GM12878 (cell line): Measurements from ENCODE around the gene SLC18A3. TPM values are rescaled to one million over a fixed set of nuclear protein-coding genes. Genes with fewer than 3 reads are reported as not detected.

Experiments used
- ATAC-seq: fragments of 200-7000 bp; cut with Tn5 transposase; 3 replicates; pipeline ENCODE4 v1.9.1; 2020; ENCODE audit warnings: mild to moderate bottlenecking, moderate library complexity
- BruUV-seq: library from RNA; stranded (reverse); fragments of 400-500 nt; replicated peaks from 2 replicates; lab custom pipeline; 2021; lab: Mats Ljungman, UMichigan
- CTCF ChIA-PET: fragments of 300-600 bp; sonication (Branson Sonifier 250); formaldehyde crosslinking; extraction: SDS; loops from one replicate; lab custom pipeline; 2021; ENCODE audit warnings: inconsistent platforms; lab: Yijun Ruan, JAX
- POLR2A ChIA-PET: fragments of 350-600 bp; formaldehyde crosslinking; extraction: SDS; loops from one replicate; lab custom pipeline; 2021; ENCODE audit warnings: inconsistent platforms; lab: Charles Lee
- RAD21 ChIA-PET: fragments of 300-600 bp; sonication (Branson Sonifier 250); formaldehyde crosslinking; loops from one replicate; lab custom pipeline; 2023; ENCODE audit warnings: antibody characterized with exemption; ENCODE audit not compliant: unreplicated experiment; lab: Charles Lee
- SMC1A ChIA-PET: fragments of 300-600 bp; sonication (Branson Sonifier 250); formaldehyde crosslinking; loops from one replicate; lab custom pipeline; 2023; ENCODE audit not compliant: unreplicated experiment, uncharacterized antibody; lab: Charles Lee
- DNase-seq: peaks from one replicate; pipeline ENCODE4 v3.0.0-alpha.2; 2011; ENCODE audit warnings: low read depth, low spot score
- FAIRE-seq: peaks from 3 replicates; lab custom pipeline; 2011; peaks lifted over from hg19 to GRCh38; lab: Jason Lieb, UNC
- H2AFZ ChIP-seq: 2 replicates; pipeline ENCODE4 v1.6.0; 2011; ENCODE audit warnings: low read depth, low read length, control low read depth; ENCODE audit not compliant: control insufficient read depth
- H3K27ac ChIP-seq: 2 replicates; pipeline ENCODE4 v1.5.1; 2011; ENCODE audit warnings: control low read depth; ENCODE audit not compliant: control insufficient read depth, insufficient read depth
- H3K27me3 ChIP-seq, 2 experiments: replicated peaks in 1 of 2; 2 replicates each; pipeline versions ENCODE4 v1.6.0 to v1.6.1; 2011; ENCODE audit warnings: low read length in 1 of 2; ENCODE audit not compliant: control insufficient read depth in 2 of 2, insufficient read depth in 2 of 2
- H3K36me3 ChIP-seq, 2 experiments: 2 replicates each; pipeline ENCODE4 v1.5.1; 2011; ENCODE audit warnings: low read length in 1 of 2; ENCODE audit not compliant: control insufficient read depth in 2 of 2, insufficient read depth in 2 of 2
- H3K4me1 ChIP-seq: 2 replicates; pipeline ENCODE4 v1.6.1; 2011; ENCODE audit warnings: mild to moderate bottlenecking, low read length, moderate library complexity, mixed read lengths; ENCODE audit not compliant: control insufficient read depth, insufficient read depth
- H3K4me2 ChIP-seq: 2 replicates; pipeline ENCODE4 v1.6.0; 2011; ENCODE audit warnings: control low read depth; ENCODE audit not compliant: control insufficient read depth, insufficient read depth
- H3K4me3 ChIP-seq: fragments of 200-600 bp; sonication (generic); 2 replicates; pipeline ENCODE4 v1.5.1; 2016
- H3K79me2 ChIP-seq: 2 replicates; pipeline ENCODE4 v1.6.0; 2011; ENCODE audit warnings: low read length; ENCODE audit not compliant: control insufficient read depth, insufficient read depth
- H3K9ac ChIP-seq: 2 replicates; pipeline ENCODE4 v1.8.0; 2011; ENCODE audit warnings: low read length, control low read depth, mixed read lengths; ENCODE audit not compliant: control insufficient read depth, insufficient read depth
- H3K9me3 ChIP-seq: replicated peaks from 3 replicates; pipeline ENCODE4 v1.5.1; 2011; ENCODE audit warnings: mild to moderate bottlenecking, low read length; ENCODE audit not compliant: control insufficient read depth, insufficient read depth
- H4K20me1 ChIP-seq: 2 replicates; pipeline ENCODE4 v1.6.0; 2011; ENCODE audit not compliant: control insufficient read depth, insufficient read depth
- DPF2 ChIP-seq: fragments of 450-650 bp; IDR thresholded peaks from 2 replicates; pipeline ENCODE4 v1.6.1; 2017; ENCODE audit warnings: mild to moderate bottlenecking
- HCFC1 ChIP-seq: fragments of 150-350 bp; IDR thresholded peaks from 2 replicates; pipeline ENCODE4 v1.6.1; 2014; ENCODE audit warnings: low read length
- HSF1 ChIP-seq: fragments of 150-350 bp; IDR thresholded peaks from 2 replicates; pipeline ENCODE4 v1.6.1; 2014; ENCODE audit warnings: mild to moderate bottlenecking, low read depth, low read length
- IKZF1 ChIP-seq: fragments of 450-650 bp; conservative IDR thresholded peaks from 2 replicates; pipeline ENCODE4 v1.6.1; 2017; ENCODE audit warnings: antibody characterized with exemption, mild to moderate bottlenecking
- IRF3 ChIP-seq: fragments of 450-650 bp; IDR thresholded peaks from 2 replicates; pipeline ENCODE4 v1.6.1; 2014; ENCODE audit warnings: mild to moderate bottlenecking
- MYC ChIP-seq: IDR thresholded peaks from 2 replicates; pipeline ENCODE4 v1.6.1; 2011; ENCODE audit warnings: mild to moderate bottlenecking, low read length, moderate library complexity, inconsistent platforms; ENCODE audit not compliant: insufficient read depth, insufficient replicate concordance, insufficient read length, severe bottlenecking
- POU2F2 ChIP-seq: IDR thresholded peaks from 3 replicates; pipeline ENCODE4 v1.6.1; 2011; ENCODE audit warnings: low read depth, mild to moderate bottlenecking, low read length, borderline replicate concordance
- SIN3A ChIP-seq: IDR thresholded peaks from 2 replicates; pipeline ENCODE4 v1.6.1; 2012; ENCODE audit warnings: low read depth, low read length, improper control_type of control experiment
- SKIL ChIP-seq: fragments of 450-650 bp; IDR thresholded peaks from 2 replicates; pipeline ENCODE4 v1.6.1; 2017; ENCODE audit warnings: mild to moderate bottlenecking, low read depth, inconsistent platforms; ENCODE audit not compliant: poor library complexity, severe bottlenecking
- SMAD5 ChIP-seq: IDR thresholded peaks from 2 replicates; pipeline ENCODE4 v1.6.1; 2016; ENCODE audit warnings: antibody characterized with exemption, low read depth
- ZNF207 ChIP-seq: fragments of 450-650 bp; IDR thresholded peaks from 2 replicates; pipeline ENCODE4 v1.6.1; 2014; ENCODE audit warnings: antibody characterized with exemption, mild to moderate bottlenecking, borderline replicate concordance
- WGBS: methylation state at CpG from one replicate; pipeline ENCODE4 v1.1.6; 2016; ENCODE audit warnings: low lambda C conversion rate; ENCODE audit not compliant: insufficient replicate concordance, insufficient coverage; ENCODE audit errors: missing lambda C conversion rate; 5-methylcytosine and 5-hydroxymethylcytosine counted together
- in situ Hi-C: fragments of 300-500 bp; cut with MboI; formaldehyde crosslinking; loops from 9 replicates; pipeline ENCODE4 v1.14.3; 2018; ENCODE audit warnings: mixed read lengths
- intact Hi-C: fragments of 100-400 bp; cut with micrococcal nuclease; formaldehyde crosslinking; loops from one replicate; pipeline ENCODE4 v1.14.2; 2022; ENCODE audit not compliant: unreplicated experiment
- polyA plus RNA-seq, 11 experiments: library from polyadenylated mRNA; depleted of rRNA in 4 of 11; unstranded in 6 of 11; stranded (reverse) in 5 of 11; fragments of >200 nt; fragmentation: Nextera tagmentation in 4 of 11; fragmentation: Illumina TruSeq in 1 of 11; extraction: Ambion mirVana in 4 of 11; extraction: Trizol in 1 of 11; gene quantifications; 1 replicate in 1 of 11; 2 replicates in 10 of 11; pipeline versions ENCODE4 v1.2.1 to v1.2.3, GENCODE V29; 2011 to 2016; ENCODE audit warnings: inconsistent platforms in 2 of 11, missing spikeins in 2 of 11, low read depth in 1 of 11
- total RNA-seq, 4 experiments: library from RNA; depleted of rRNA in 3 of 4; stranded (reverse); fragments of >200 nt in 3 of 4; fragmentation: Illumina TruSeq in 1 of 4; extraction: Trizol in 1 of 4; gene quantifications; 2 replicates each; pipeline versions ENCODE4 v1.2.1 to v1.2.3, GENCODE V29; 2013 to 2021
- TF ChIP-seq, protein P1 (sequence below): fragments of 450-650 bp; IDR thresholded peaks from 2 replicates; pipeline ENCODE4 v1.6.1; 2018; ENCODE audit warnings: borderline replicate concordance, mild to moderate bottlenecking; ENCODE audit not compliant: partially characterized antibody
- TF ChIP-seq, protein P2 (sequence below): IDR thresholded peaks from 2 replicates; pipeline ENCODE4 v1.6.1; 2011; ENCODE audit warnings: borderline replicate concordance, low read depth, mild to moderate bottlenecking, moderate library complexity, mixed read lengths, low read length; ENCODE audit not compliant: insufficient read depth; ENCODE audit errors: extremely low read length

The SLC18A3 gene
- total and polyA plus RNA-seq, 10 of the 15 experiments (the other 5 are each of a cell fraction or from before 2014, with no cell fraction given): not detected

- POLR2A ChIA-PET: no interaction called here
Observed at GRCh38 chr10:49657606-49658005, 47.5 kb downstream of the SLC18A3 start.

More at GRCh38 chr10:49657606-49658005, 47.5 kb downstream of the SLC18A3 start:
- H3K9ac ChIP-seq: no peak overlapping the region
- H4K20me1 ChIP-seq: no peaks in the 10 kb centered on the region
- H3K4me3 ChIP-seq: no peak overlapping the region
- ChIA-PET SMC1A (no interaction called here), CTCF (no interaction called here), RAD21 (no interaction called here)
- no peaks in the 10 kb centered on the region for H3K79me2 ChIP-seq
- no peaks in the 10 kb centered on the region for H3K4me1 ChIP-seq
- BruUV-seq: no TSS peak
- ATAC-seq (no peak), FAIRE-seq (no peak), DNase-seq (no peak)
- WGBS: 42% methylated on average over 1 of the region's 1 CpG
- no peaks in the 10 kb centered on the region; the same call in 2 of the 3 replicates for H3K9me3 ChIP-seq
- no peaks in the 10 kb centered on the region; a peak in 1 of 4 replicates for H3K27me3 ChIP-seq
- H3K27ac ChIP-seq: no peak overlapping the region
- no peaks in the 10 kb centered on the region for H3K36me3 ChIP-seq
- no peak overlapping the region for H3K4me2 ChIP-seq
- TF ChIP-seq IKZF1 (no peak), SMAD5 (no peak), SKIL (no peak), HCFC1 (no peak), SIN3A (no peak), DPF2 (no peak), HSF1 (no peak), POU2F2 (no peak), ZNF207 (no peak), IRF3 (no peak), MYC (no peak)
- TF ChIP-seq, protein P1, sequence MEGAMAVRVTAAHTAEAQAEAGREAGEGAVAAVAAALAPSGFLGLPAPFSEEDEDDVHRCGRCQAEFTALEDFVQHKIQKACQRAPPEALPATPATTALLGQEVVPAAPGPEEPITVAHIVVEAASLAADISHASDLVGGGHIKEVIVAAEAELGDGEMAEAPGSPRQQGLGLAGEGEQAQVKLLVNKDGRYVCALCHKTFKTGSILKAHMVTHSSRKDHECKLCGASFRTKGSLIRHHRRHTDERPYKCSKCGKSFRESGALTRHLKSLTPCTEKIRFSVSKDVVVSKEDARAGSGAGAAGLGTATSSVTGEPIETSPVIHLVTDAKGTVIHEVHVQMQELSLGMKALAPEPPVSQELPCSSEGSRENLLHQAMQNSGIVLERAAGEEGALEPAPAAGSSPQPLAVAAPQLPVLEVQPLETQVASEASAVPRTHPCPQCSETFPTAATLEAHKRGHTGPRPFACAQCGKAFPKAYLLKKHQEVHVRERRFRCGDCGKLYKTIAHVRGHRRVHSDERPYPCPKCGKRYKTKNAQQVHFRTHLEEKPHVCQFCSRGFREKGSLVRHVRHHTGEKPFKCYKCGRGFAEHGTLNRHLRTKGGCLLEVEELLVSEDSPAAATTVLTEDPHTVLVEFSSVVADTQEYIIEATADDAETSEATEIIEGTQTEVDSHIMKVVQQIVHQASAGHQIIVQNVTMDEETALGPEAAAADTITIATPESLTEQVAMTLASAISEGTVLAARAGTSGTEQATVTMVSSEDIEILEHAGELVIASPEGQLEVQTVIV: no peak
- TF ChIP-seq, protein P2, sequence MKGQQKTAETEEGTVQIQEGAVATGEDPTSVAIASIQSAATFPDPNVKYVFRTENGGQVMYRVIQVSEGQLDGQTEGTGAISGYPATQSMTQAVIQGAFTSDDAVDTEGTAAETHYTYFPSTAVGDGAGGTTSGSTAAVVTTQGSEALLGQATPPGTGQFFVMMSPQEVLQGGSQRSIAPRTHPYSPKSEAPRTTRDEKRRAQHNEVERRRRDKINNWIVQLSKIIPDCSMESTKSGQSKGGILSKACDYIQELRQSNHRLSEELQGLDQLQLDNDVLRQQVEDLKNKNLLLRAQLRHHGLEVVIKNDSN: no peak
- intact Hi-C loops: no loop called here
- in situ Hi-C loops: no loop called here
- no peak overlapping the region for H2AFZ ChIP-seq
